GM19467 (cell line): ENCODE results near the gene ETV4.

ENCODE experiments used
- ATAC-seq: cut with Tn5 transposase; IDR thresholded peaks from one replicate; pipeline ENCODE4 v1.9.1; 2021; ENCODE audit warnings: mild to moderate bottlenecking, moderate library complexity; ENCODE audit not compliant: unreplicated experiment

Gene ETV4

DNA sequence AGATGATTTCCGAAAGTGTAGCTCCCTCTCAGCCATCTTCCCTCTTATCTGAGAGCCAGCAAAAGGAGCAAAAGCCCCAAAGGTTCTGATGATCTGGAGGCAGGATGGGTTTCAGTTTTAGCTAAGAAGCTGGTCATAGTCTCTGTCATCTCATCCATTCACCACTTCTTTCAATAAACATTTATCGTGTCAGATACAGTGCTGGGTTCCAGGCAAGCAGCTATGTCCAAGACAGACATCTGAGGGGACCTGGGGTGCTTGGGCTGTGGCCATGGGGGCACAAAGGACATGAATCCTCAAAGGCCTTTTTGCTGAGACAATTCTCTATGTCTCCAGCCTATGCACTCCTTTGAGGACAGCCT, 1.0 kb upstream of the ETV4 start:
- no peak for ATAC-seq

DNA sequence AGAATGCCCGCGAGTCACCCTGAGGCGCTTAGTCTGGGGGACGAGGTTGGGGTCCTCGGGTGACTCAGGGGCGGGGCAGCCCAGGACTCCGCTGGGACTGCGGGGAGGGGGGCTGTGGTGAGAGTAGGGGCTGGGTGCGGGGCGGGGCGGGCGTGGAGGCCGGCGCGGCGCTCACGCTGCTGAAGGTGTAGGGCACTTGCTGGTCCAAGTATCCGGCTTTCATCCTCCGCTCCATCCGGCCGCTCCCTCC, 832 bp downstream of the ETV4 start:
- no peak for ATAC-seq

DNA sequence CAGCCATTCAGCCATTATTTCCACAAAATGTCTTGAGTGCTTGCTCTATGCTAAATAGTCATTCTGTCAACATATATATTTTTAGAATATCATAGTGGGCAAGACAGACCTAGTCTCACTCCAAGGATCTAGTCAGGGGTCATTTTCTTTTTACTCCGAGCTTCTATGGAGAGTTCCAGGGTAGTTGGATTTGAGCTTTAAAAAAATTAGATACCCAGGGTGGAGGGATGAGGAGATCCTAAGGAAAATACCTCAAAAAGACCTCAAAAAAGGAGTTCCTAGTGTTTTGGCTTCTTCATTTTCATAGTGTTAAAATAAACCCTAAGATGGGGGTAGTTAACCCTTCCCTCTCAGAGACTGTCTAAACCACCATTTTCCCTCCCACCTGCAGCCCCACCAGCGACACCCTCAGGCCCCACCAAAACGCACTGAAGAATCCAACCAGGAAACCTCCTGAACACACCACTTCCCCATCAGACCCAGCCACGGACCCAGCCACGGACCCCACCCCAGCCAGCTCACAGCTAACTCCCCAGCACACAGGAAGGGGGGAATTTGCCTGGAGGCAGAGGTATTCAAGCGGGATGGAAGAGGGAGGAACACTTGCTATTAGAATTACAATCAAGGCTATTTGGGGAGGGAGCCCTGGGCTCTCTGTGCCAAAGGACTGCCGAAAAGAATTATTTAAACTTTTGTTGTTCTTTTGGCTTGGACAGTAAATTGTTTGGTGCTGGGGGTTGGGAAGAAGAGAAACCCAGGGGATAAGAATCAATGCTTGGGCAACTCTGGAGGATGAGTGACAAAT, 2.2 kb downstream of the ETV4 start:
- ATAC-seq, result no peak

DNA sequence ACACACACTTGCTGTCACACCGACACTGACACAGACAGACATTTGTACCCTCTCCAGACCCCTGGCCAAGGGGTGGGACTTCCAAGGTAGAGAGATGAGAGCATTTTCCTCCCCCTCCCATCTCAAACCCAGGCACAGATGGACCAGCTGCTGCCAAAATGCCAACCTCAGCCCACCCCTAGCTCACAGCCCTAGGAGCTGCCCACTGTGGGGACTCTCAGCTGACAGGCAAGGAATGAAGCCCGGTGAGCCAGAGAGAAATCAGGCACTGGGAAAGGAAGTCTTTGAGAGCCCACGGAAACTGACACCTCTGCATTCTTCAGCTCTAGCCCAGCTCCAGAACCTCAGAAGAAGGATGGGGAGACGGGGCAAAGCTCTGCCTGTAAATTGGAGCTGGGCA, 2.8 kb downstream of the ETV4 start:
- ATAC-seq, result no peak

DNA sequence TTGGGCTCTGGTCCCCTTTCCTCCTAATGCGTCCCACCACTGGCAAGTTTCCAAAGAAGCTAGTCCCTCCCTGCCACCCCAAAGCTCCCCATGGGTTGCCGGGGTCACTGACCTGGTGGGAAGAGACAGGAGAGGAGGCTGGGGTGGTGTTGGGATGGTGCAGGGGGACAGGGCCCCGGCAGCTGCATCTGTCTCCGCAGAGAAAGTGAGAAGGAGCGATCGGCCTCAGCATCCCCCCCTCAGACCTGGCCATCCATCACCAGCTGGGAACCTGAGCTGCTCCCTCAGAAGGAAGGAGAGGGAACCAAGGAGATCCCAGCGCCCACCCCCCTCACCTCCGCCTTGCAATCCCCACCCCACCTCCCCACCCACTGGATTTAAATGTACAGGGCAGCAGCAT, 3.3 kb downstream of the ETV4 start:
- no peak for ATAC-seq

DNA sequence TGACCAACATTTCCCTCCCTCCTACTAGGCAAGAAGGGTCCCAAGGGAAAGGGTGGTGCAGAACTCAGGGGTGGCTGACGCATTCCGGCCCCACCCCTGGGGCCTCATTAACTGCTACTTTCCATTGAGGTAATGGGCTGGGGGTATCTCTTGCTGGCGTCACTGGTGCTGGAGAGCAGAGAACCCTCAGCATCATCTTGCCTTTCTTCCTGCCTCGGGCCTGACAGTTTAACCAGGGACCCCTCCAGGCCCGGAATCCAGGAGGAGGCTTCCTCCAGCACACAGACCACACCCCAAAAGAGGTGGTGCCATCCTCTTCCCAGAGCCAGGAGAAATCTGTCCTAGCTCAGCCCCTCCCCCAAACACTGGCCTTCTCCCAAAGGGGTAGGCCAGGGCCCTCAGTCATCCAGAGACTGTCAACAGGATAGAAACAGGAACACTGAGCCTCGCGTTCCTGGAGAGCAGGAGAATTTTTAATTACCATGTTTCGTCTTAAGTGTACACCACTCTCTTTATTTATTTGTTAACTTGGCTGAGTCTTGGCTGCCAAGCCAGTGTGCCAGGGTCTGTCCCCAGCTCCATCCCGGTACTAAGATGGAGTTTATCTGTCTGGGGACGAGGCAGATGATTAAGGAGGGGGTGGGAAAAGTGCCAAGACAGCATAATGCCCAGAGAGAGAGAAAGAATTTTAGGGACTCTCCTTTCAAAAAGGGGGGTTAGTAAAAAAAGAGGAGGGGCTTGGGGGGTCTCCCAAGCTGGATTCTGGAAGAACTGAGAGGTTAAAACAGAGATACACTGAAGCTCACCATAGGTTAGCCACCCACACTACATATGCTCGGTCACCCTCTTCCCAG, 5.1 kb downstream of the ETV4 start:
- ATAC-seq, result no peak

DNA sequence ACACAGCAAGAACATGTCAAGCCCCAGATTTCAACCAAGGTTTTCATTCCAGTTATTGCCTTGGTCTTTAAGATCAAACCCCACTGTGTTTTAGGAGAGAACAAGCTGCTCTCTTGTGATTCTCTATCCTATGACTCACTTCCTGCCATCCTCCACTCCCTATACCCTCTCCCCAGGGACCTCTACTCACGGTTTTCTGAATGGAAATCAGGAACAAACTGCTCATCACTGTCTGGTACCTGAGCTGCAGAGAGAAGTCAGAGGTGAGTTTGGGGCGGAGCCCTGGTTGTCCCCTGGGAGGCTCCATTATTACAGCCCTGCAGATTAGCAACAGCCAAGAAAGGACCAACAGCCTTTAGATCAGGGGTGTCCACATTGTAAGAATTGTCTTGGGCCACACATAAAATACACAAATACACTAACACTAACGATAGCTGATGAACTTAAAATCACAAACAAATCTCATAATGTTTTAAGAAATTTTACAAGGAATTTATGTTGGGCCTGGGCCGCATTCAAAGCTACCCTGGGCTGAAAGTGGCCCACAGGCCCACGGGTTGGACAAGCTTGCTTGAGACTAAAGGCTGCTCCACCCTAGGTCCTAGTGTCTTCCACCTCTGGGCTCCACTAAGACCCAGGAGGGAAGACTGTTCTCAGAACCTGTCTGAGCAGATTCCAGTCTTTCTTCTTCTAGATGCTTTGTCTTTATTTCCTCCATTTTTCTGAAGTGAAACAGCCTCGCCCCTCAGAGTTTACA, 9.7 kb downstream of the ETV4 start:
- ATAC-seq, result no peak

DNA sequence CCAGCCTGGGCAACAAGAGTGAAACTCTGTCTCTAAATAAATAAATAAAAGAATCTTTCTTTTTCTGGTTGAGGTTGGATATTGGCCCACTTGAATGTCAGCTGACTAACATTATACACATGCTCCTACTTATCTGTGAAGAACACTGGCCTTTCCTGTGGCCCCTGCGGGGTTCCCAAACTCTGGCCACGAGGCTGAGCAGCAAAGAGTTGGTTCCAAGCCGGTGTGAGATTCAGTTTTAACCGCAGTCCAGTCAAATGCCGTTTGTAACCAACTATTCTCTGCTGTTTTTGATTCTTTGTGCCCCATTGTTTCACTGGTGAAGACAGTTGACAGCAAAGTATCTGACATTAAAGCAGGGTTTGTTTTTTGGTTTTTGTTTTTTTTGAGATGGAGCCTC, 11.2 kb downstream of the ETV4 start:
- no peak for ATAC-seq

DNA sequence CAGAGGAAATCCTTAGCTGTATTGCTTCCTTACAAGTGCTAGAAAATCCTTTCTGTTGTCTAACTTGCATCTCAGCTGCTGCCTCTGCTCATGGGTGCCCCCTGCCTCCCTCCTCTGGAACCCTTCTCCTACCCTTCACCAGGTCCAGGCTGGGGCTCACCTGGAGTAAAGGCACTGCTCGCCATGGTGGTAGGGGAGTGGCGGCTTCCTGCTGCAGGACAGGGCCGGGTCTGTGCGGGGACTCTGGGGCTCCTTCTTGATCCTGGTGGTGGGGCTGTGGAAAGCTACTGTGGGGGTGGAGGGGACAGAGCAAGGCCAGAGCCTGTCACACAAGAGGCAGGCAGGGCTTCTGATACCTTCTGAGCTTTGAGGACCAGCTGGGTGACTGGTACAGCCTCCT, 12.4 kb downstream of the ETV4 start:
- ATAC-seq, result no peak

DNA sequence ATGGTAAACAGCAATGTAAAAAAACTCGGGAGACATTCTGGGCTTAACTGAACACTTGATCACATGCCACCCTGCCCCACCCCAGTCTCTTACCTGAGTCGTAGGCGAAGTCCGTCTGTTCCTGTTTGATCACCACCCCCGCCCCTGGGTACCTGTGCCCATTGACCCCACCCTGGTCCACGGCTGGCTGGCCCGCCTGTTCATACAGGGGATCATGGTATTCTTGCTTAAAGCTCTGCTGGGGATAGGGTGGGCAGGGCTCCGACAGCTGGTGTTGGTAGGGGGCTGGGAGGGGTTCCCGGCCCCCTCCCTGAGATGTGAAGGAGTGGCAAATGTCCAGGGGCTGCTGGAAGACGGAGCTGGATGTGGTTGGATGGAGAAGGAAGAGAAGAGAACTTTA, 13.6 kb downstream of the ETV4 start:
- ATAC-seq, result no peak

DNA sequence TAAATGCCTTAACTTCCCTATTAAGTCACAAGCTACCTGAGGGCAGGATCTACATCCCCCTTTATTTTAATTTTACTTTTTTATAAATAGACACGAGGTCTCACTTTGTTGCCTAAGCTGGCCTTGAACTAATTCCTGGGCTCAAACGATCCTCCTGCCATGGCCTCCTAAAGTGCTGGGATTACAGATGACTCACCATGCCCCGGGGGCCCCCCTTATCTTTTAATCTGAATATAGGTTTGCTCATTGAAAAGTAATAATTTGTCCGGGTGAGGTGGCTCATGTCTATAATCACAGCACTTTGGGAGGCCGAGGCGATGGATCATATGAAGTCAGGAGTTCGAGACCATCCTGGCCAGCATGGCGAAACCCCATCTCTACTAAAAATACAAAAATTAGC, 14.2 kb downstream of the ETV4 start:
- ATAC-seq, result no peak

DNA sequence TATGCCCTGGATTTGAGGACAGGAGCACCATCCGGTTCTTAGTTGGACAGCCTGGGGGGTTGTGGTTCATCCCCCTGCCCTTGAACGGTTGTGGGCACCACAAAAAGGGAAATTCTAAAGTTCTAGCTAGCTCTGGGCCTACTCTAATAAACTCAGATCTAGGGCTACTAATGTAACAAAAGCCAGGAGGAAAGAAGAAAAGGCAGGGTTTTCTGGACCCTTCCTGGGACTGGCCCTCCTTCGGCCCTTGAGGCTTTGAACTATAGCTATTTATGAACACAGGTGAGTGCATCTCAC, 15.1 kb downstream of the ETV4 start:
- ATAC-seq, result no peak

DNA sequence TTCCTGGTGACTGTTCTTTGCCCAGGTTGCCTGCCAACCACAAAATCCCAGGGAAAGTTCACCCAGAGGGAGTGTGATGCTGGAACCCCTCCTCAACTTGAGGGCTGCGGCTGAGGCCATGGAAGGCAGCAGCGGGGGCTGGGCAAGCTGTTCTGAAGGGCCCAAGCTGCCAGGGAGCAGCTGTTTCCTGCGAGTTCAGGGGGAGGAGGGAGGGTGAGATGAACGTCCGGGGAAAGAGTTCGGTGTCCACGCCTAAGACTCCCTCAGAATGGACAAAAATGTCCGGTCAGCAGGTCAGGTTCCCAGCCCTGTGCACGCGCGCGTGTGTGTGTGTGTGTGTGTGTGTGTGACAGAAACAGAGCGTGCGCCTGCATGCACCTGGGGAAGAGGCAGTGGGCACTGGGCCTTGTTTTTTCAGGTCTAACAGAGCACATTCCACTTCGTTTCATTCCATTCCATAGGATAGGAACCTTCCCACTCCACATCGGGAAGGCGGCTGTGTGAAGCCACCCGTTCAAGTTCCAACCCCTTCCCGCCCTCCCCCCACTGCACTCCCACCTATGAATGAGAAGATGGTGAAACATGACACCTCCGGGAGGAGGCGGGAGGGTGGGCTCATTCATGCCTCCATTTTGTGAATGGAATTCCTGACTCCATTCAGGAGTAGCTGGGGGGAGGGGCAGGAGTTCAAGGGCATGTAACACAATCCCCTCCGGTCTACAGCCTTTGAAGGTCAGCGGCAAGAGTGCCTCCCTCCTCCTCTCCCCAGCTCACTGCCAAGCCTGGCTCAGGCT, 15.7 kb downstream of the ETV4 start:
- no peak for ATAC-seq

DNA sequence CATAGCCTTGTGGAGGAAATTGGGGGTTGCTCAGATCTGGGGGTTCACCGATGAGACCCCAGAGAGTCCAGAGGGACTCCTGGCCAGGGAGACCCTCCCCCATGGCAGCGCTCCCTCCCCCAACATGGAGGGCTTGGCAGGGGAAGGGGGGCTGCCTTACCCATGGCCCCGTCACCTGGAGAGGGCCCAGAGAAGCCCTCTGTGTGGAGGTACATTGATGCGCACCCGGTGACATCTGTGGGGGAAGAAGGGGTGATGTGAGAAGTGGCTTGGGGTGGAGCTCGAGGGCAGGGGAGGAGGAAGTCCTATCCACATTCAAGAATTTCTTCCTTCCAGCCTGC, 16.2 kb downstream of the ETV4 start:
- no peak for ATAC-seq

DNA sequence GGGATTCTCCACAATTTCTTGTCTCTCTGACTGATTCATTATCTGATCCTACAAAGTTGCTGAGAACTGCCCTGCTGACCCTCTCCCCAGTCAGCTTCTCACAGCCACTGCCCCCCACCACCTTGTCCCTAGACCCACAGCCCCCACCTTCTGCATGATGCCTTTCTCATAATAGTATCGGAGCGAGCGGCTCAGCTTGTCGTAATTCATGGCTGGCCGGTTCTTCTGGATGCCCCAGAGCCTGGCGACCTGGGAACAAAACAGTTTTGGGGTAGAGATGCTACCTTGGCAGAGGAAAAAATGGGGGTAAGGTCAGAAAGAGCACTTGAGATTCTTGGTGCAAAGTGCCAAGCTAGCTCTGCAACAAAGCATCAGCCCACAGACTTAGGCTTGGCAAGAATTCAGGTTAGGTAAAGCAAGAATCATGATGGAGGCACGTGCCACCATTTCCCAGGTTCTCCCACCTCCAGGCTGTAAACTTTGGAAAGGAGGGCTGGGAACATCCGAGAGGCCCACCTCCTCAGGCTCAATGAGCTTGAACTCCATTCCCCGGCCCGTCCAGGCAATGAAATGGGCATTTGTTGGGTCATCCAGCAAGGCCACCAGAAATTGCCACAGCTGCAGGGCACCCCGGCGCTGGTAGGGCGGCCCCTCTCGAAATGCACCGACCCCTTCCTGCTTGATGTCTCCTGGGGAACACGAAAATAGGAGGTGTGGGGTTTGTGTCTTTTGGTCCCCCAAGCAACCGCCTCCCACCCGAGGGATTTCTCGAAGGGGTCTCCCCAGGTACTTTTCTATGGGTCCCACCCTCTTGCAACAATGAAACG, 16.9 kb downstream of the ETV4 start:
- no peak for ATAC-seq

DNA sequence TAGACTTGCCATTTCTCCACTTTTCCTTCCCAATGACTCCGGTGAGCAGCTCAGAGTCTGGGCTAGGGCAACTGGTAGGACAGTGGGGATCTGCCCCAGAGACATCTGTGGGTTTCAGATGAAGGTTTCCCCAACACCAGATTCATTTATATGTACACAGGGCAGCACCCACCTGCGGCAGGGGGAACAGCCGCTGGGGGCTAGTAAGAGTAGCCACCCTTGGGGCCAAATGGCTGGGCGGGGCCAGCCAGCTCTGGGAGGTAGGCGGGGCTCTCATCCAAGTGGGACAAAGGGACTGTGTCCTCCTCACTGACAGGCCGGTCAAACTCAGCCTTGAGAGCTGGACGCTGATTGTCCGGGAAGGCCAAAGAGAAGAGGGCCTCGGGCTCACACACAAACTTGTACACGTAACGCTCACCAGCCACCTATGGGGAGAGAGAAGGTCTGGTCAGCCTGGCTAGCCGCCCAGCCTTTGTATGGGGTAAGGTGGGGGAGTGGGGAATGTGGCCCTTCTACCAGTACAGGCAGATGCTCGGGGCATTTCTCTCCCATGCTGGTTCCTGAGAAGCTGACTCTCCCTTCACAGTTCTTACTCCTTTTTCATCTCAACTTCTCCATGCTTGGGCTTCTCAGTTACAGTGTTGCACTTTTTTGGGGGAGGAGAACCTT, 17.7 kb downstream of the ETV4 start:
- no peak for ATAC-seq

DNA sequence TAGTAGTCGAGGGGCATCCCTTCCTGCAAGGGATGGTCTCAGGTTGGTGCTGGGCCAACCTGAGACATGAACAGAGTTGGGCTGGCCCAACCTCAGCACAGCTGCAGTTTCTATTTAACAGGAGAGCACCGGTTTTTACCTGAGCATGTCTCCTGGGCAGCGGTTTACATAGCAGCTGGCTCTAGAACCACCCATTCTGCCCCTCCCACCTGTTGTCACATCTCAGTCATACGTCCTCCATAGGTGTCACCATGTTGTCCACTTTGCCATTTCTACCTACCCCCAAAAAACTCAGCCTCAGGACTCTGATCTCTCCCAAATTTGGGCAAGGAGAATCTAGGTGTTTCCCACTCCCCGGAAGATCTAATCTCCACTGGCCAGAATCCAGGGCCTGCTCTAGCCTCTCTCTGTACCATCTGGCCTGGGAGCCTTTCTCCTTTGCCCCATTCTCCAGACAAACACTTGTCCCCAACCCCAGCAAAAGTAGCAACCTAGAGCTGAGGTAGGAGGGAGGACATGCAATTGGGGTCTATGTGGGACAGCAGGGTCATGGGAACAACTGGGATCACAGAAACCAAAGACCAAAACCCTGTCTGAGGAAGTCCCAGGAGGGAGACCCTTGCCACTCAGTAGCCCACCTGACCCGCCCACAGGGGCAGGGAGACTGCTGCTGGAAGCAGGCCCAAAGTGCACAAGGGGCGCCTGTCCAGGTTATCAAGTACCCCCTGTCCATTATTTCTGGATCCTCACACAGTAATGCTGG, 19.1 kb downstream of the ETV4 start:
- no peak for ATAC-seq

DNA sequence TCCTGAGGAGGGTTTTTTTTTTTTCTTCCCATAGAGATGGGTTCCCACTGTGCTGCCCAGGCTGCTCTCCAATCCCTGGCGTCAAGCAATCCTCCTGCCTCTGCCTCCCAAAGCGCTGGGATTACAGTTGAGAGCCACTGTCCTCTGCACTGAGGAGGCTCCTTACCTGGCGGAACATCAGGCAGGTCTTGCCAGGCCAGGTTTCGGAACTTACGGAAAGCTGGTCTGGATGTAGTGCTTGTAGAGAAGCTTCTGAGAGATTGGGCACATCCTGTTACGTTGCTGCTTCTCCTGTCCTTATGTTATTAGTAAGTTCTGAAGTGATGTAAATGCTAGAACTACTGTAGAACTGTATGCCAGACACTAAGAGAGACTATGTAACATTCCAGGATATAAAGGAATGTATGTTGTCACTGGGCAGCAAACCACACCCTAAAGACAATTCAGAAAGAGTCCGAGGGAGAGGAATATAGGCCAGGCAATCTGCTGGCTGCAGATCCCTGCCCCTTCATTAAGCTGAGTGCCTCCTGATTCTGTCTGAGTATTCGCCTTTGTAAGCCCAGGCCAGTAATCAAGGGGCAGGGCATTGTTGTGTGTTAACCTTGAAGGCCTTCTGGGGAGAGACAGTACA, 21.1 kb downstream of the ETV4 start:
- no peak for ATAC-seq

DNA sequence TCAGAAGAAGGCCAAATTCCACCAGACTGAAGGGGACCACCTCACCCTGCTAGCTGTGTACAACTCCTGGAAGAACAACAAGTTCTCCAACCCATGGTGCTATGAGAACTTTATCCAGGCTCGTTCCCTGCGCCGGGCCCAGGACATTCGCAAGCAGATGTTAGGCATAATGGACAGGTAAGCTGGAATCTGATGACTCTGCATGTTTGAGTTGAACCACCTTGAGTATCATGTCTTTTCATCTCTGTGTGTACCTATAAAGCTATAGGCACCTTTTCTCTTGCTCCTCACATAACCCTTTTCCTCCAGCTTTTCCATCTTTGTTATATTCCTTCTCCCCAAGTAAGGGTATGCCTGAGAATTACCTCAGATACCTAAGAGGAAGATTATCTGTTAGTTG, 24.8 kb downstream of the ETV4 start:
- no peak for ATAC-seq
